Measurements from ENCODE around the gene ADD1. TPM values are rescaled to one million over a fixed set of nuclear protein-coding genes. Genes with fewer than 3 reads are reported as not detected.

ADD1 gene
- total RNA-seq, 2 donors from 2014 or later: 297 to 327 TPM

- DNase-seq (ENCODE audit: low spot score): no peak
- intact Hi-C loops (cut with DNase I): loop anchor here in 1 of 2 donors (10.0 kb wide), 1 partner anchor 45 kb away; no protein-coding TSS in a partner anchor
Measured at GRCh38 chr4:2849267-2850152, 5.9 kb downstream of the ADD1 start.

GRCh38 chr4:2850966-2851798, 7.5 kb downstream of the ADD1 start:
- intact Hi-C loops (cut with DNase I): loop anchor here in 1 of 2 donors (10.0 kb wide), 1 partner anchor 46 kb away; no protein-coding TSS in a partner anchor
- DNase-seq (ENCODE audit: low spot score): no peak

GRCh38 chr4:2852481-2852921, 8.9 kb downstream of the ADD1 start:
- intact Hi-C loops (cut with DNase I): loop anchor here in 1 of 2 donors (10.0 kb wide), 1 partner anchor 48 kb away; no protein-coding TSS in a partner anchor
- no peak for DNase-seq (ENCODE audit: low spot score)

- DNase-seq (ENCODE audit: low spot score): no peak
- intact Hi-C loops (cut with DNase I): loop anchor here in 1 of 2 donors (10.0 kb wide), 1 partner anchor 51 kb away; no protein-coding TSS in a partner anchor
Measured at GRCh38 chr4:2855584-2855983, 11.9 kb downstream of the ADD1 start.

GRCh38 chr4:2856266-2856665, 12.6 kb downstream of the ADD1 start:
- DNase-seq (ENCODE audit: low spot score): no peak
- intact Hi-C loops (cut with DNase I): loop anchor here in 1 of 2 donors (10.0 kb wide), 1 partner anchor 51 kb away; no protein-coding TSS in a partner anchor

GRCh38 chr4:2857349-2857927, 13.8 kb downstream of the ADD1 start:
- intact Hi-C loops (cut with DNase I): loop anchor here in 1 of 2 donors (10.0 kb wide), 1 partner anchor 53 kb away; no protein-coding TSS in a partner anchor
- no peak for DNase-seq (ENCODE audit: low spot score)

GRCh38 chr4:2858451-2859217, 15.0 kb downstream of the ADD1 start:
- DNase-seq (ENCODE audit: low spot score): no peak
- intact Hi-C loops (cut with DNase I): loop anchor here in 1 of 2 donors (10.0 kb wide), 1 partner anchor 54 kb away; no protein-coding TSS in a partner anchor

GRCh38 chr4:2859514-2859913, 15.9 kb downstream of the ADD1 start:
- intact Hi-C loops (cut with DNase I): loop anchor here in 1 of 2 donors (10.0 kb wide), 1 partner anchor 55 kb away; no protein-coding TSS in a partner anchor
- DNase-seq (ENCODE audit: low spot score): no peak

GRCh38 chr4:2860391-2861348, 17.0 kb downstream of the ADD1 start:
- intact Hi-C loops (cut with DNase I): no loop called here
- DNase-seq (ENCODE audit: low spot score): no peak

- DNase-seq (ENCODE audit: low spot score): no peak
- intact Hi-C loops (cut with DNase I): no loop called here
Measured at GRCh38 chr4:2861631-2862436, 18.2 kb downstream of the ADD1 start.

GRCh38 chr4:2862528-2862927, 18.9 kb downstream of the ADD1 start:
- intact Hi-C loops (cut with DNase I): no loop called here
- no peak for DNase-seq (ENCODE audit: low spot score)

GRCh38 chr4:2863649-2864048, 20.0 kb downstream of the ADD1 start:
- intact Hi-C loops (cut with DNase I): no loop called here
- no peak for DNase-seq (ENCODE audit: low spot score)

- intact Hi-C loops (cut with DNase I): no loop called here
Measured at GRCh38 chr4:2865196-2865780, 21.6 kb downstream of the ADD1 start.

GRCh38 chr4:2866160-2866861, 22.7 kb downstream of the ADD1 start:
- no peak for DNase-seq (ENCODE audit: low spot score)
- intact Hi-C loops (cut with DNase I): no loop called here

More at GRCh38 chr4:2865196-2865780, 21.6 kb downstream of the ADD1 start:
- no peak for DNase-seq (ENCODE audit: low spot score)

GRCh38 chr4:2866891-2867290, 23.2 kb downstream of the ADD1 start:
- intact Hi-C loops (cut with DNase I): no loop called here
- no peak for DNase-seq (ENCODE audit: low spot score)
